CD4-positive, alpha-beta T cell treated with Interleukin-2 at 100 ng/mL for 4 hours (primary cell): Measurements from ENCODE around the gene PRSS22.
A peak's percentile ranks its signal among the peaks of the same experiment; 100 is the strongest.

ENCODE experiments used
- DNase-seq: peaks from one replicate; pipeline ENCODE4 v3.0.0-alpha.2; 2020; ENCODE audit warnings: low spot score

PRSS22 gene

DNA sequence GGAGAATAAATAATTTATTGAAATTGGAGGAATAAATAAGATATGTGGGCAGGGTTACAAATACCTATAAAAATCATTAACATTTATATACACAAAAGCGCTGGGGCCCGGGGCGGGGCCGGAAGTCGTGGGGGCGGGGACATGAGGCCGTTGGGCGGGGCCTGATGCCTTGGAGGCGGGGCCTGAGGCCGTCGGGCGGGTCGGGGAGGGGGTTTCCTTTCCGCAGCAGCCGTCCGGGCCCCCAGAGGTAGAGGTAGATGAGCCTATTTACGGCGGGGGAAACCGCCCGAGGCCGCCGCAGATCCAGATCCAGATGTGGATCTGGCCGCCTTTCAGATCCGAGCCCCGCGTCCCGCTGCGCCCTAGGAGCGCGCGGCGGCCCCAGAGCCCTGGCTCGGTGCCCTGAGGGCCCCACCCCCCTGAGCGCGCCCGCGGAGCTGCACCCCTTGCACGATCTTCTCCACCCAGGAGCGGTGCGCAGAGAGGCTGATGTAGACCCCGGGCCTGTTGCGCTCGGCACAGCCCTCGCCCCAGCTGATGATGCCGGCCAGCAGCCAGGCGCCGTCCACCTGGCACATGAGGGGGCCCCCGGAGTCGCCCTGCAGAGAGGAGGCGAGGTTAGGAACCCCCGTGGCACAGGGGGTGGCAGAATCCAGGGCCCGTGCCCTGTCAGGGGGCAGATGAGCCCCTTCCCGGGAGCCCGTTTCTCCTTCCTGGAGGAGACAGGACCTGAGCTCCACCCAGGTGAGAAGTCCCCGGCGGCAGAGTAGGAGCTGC is 5.1 kb downstream of the PRSS22 start:
- no peak for DNase-seq

DNA sequence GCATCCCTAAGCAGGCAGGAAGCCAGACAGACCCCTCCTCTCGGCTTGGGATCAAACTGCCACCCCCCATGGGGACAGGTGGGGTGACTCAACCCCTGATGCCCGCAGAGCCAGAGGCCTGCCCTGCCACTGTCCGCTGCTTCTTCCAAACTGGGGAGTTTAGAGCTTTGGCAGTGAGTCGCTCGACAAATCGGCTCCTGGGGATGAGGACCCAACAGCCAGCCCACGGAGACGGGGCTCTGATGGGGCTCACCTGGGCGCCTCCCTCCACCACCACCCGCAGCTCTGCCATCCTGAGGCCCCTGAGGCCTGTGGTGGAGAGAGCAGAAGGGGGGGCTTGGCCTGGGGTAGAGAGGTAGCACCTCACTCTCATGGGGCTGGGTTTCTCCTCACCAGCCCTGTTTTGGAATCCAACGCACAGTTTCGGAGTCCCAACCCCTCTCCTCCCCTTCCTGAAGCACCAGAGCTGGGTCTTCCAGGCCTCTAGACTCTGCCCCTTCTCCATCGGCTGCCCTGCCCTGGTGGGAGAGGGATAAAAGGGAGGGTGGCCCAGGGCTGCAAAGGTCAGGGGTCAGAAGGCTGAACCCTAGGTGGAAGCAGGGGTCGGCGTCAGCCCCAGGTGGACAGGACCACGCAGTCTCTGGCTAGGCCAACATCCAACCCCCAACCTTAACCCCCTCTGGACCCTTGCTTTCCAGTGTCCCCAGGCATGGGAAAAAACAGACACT is 5.8 kb downstream of the PRSS22 start:
- DNase-seq = no peak

DNA sequence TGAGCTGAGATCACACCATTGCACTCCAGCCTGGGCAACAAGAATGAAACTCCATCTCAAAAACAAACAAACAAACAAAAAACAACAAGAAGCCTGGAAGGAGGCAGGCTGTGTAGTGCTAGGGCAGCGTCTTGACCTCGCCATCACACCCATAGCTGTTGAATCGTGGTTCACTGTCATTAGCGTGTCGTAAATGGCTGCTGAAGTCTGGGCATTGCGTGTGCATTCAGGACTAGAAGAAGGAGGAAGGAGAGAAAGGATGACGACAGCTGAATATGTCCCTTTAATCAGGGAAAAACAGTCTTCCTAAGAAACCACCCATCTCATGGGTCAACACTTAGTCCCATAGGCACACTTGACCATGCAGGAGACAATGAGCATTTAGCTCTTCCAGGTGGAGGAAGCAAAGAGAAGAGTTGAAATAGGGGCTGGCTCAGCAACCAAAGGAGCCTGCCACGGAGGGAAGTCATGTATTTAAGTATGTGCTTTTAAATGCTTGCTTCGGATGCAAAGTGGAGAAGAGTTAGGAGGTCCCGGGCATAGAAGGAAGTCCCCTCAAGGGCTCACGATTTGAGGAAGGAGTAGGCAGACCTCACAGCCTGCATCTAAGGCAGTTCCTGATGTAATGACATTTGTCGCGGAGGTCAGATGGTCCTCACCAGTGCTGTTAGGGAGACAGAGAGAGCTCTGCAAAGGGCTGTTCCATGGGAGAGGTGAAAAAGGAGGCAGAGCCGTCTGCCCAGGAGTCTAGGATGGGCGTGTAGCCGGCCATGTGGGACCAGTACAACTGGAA is 8.8 kb downstream of the PRSS22 start:
- no peak for DNase-seq

DNA sequence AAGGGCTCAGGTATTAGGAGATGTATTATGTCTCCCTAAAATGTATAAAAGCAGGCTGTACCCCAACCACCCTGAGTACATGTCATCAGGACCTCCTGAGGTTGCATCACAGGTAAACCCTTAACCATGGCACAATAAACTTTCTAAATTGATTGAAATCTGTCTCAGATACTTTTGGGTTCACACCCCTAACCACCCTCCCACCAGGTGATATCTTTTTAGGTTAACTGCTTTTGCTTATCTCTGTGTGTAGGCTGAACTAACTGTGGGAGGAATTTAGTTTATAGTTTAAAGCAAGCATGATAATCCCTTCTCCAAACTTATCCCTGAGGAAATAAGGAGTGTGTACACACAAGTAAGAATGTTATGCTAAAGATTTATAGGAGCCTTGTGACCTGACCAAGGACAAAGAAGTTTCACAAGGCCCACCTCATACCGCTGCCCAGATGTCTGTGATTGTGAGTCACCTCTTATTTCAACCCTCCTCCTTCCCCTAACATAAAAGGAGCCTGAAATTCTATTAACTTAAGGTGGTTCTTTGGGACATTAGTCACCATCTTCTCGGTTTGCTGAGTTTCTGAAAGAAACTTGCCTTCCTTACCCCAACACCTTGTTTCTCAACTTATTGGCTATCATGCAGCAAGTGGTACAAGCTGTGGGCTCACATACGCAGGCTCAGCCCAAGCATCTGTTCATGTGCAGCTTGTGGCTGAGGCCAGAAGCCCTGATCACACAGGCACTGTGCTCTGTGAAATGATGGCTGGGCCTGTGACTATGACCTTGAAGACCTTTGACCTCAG is 11.3 kb downstream of the PRSS22 start:
- peak; percentile 23 for DNase-seq

DNA sequence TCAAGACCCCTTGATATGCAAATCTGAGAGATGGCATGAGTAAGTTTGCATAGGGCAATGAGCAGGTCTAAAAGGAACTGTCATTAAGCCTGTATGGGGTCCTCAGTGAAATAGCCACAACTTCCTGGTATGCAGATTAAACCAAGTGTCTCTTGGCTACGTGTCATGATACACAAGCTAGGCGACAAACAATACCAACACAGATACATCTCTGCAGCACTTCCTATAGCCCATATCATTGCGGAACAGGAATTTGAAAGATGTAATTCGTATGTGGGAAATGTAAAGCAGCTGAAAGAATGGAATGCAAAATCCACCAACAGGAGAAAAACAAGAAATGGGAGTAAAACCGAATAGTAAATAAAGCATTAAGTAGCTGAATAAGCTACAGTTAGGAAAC is 12.9 kb downstream of the PRSS22 start:
- no peak for DNase-seq

DNA sequence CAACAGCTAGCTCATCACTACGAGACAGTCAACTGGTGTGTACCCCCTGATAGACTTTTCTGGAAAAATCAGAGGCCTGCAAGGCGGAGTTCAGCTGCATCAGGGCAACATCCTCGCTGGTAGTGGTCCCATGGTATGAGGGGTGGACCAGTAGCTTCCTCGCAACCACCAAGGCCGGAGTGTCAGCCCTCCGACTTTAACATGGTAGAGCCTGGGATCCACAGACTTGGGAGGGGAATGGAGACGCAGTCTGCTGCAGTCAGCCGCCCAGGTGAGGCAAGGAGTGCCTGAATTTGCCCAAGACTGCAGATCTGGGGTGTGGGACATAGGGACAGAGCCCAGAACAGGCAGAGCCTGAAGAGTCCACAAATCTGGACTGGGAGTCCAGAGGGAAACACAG is 14.4 kb downstream of the PRSS22 start:
- no peak for DNase-seq

DNA sequence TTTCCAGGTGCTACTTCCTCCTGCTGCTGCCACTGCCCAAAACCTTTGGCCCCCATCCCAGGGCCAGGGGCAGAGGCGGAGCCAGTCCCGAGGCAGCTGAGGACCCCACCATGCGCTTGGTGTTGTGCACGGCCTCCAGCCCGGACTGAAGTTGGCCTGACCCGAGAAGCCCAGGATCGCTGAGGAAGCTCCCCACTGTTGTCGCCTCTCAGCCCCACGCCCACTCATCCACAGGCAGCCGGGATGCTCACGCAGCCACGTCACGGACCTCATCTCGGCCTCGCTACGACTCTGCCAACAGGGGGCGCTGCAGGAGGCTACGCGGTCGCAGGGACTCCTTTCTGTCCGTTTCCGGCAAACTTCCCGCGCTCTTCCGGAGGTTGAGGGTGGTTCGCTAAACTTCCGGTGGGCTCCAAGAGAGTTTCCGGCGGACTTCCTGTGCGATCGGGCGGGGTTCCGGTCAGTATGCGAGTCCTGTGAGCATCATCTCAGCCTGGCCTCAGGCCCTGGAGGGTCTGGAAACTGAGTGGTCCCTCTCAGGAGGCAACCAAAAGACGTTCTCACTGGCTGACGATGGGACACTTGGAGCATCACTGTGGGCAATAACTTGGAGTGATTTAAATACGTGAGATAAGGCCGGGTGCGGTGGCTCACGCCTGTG is 15.5 kb downstream of the PRSS22 start:
- peak; percentile 67 for DNase-seq

DNA sequence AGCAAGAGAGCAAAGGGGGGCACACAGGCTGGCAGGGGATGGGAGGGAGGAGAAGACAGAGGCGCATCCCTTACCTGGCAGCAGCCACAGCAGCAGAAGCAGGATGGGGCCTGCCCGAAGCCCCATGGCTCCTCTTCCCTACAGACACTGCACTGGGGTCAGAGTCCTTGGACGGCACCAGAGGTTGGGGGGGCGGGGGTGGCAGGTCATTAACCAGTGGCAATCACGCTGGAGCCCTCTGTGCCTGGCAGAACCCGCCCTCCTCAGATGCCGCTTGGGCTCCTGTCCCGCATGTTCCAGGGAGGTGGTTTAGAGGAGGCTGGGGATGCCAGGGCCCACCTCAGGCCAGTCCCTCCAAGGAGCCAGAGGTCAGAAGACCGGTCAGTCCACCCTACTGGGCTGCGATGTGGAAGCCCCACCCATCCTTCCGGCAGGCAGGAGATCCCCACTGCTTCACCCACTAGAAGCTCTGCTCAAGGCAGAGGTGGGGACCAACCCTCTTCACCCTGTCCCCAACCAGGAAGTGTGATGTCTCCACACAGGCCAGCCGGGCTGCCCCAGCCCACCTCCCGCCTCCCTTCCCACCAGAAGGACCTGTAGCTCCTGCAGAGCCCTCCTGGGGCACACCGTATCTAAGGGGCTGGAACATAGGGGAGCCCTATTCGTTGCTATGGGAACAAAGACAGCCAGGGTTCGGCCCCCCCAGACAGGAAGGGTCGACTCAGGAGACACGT is 16.2 kb downstream of the PRSS22 start:
- DNase-seq = no peak

DNA sequence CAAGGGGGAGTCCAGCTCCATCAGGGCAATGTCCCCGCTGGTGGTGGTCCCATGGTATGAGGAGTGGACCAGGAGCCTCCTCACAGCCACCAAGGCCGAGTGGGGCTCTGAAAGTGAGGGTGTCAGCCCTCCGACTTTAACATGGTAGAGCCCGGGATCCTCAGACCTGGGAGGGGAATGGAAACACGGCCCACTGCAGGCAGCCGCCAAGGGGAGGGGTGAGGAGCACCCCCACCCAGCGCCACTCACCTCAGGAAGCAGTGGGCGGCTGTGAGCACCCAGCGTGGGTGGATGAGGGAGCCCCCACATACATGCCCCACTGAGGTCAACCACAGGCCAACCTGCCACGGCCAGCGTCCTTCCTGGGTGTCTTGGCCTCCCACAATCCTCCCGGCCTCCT is 17.1 kb downstream of the PRSS22 start:
- no peak for DNase-seq

DNA sequence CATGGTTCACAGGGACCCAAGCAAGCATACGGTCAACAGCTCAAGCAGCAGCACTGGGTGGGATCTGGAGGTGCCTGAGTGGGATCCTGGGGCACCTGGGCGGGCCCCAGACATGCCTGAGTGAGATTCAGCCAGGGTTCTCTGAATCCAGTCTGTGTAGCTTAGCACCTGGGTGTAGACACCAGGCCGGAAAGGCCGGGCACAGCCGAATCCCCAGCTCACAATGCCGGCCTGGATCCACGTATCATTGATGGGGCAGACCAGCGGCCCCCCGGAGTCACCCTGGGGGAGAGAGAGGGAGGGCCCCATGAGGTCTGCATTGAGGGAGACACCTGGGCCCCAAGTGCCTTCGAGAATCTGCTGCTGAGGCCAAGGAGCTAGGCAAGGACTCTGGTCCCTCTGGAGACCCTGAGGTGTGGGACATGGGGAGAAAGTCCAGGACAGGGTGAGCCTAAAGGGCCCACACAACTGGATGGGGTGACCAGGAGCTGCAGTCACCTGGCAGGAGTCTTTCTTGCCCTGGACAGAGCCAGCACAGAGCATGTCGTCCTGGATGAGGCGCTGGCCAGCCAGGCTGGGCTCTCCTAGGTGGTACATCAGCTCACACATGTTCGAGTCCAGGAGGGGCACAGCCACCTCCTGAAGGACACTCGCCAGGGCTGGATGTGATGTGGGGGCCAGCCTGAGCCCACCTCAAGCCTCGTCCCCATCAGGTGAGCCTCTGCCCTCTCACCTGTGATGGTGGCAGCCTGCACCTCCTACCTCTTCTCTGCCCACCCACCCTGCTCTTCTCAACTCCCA is 18.1 kb downstream of the PRSS22 start:
- no peak for DNase-seq

DNA sequence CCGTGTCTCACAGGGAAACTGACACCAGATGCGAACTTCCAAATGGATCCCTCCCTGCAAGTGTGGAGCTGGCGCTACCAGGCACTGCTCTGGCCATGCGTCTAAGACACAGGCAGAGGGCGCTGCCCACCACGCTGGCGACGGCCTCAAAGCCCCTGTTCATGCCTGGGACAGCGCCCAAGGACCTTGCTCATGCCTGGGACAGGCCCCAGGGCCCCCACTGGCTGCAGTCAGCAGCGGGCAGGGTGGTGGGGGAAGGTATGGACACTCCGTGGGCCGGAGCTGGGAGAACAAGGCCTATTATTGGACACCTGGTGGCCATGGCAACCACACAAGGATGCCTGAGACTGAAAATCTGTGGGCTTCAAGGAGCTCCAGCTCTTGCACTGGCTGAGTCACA is 19.0 kb downstream of the PRSS22 start:
- DNase-seq = peak; percentile 54

DNA sequence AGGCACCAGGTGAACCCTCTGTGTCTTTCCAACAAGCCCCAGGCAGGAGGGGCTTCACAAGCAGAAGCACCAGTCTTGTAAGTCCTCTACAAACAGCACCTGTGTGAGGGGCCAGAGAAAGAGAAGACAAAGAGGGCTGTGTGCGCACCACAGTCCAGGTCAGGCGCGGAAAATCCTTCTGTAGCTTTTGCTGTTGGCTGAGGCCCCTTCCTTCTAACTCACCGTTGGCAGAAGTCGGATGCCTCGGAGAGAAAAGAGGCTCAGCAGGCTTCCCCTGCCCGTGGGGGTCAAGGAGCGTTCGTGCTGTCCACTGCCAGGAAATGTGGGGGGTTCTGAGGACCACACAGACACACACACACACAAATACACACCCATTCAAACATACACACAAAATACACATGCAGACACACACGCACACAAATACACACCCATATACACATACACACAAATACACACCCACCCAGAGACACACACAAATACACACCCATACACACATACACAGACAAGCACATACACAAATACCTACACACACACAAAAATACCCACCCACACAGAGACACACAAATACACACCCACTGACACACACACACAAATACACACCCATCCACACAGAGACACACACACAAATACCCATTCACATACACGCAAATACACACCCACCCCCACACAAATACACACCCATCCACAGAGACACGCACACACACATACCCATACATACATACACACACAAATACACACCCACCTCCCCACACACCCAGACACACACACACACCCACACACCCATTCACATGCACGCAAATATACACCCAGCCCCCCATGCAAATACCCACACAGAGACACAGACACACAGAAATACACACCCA is 21.1 kb downstream of the PRSS22 start:
- DNase-seq = no peak

DNA sequence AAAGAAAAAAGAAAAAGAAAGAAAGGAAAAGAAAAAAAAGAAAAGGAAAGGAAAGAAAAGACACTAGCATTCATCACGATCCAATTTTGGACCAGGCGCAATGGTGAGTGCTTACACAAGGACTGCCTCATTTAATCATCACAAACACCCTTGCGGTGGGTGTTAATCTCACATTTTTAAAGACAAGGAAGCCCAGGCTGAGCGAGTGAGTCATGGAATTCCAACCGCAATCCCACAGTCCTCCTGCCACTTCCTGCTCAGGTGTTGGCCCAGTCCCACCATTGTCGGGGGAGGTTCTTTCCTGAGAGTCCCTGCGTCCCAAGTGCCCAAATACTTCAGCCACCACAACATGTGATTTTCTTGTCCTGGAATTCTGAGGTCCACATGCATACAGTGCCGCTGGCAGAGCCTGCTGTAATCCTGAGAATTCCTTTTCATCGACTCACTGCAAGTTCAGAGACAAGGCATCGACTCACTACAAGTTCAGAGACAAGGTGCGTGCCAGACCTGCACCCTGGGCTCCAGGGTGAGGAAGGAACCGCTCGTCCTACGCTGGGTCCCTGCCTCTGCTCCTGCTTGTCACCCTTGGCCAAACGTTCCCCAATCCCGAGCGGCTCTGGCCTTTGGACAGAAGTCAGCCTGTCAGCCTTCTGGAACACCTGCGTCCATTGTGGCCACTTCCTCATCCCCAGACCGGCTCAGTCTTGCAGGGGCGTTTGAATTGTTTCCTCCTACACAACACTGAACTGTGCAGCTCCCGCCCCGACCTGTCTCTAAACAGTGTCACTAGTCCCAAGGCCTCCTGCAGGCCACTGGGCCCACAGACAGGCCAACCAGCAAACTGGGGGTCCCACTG is 22.1 kb downstream of the PRSS22 start:
- no peak for DNase-seq

DNA sequence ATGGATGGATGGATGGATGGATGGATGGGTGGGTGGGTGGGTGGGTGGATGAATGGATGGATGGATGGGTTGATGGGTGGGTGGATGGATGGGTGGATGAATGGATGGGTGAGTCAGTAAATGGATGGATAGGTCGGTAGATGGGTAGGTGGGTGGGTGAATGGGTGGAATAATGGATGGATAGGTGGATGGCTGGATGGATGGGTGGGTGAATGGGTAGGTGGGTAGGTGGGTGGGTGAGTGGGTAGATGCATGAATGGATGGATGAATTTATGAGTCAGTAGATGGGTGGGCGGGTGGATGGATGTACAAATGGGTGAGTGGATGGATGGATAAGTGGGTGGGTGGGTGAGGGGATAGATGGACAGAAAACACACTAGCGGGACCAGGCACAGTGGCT is 23.0 kb downstream of the PRSS22 start:
- no peak for DNase-seq

DNA sequence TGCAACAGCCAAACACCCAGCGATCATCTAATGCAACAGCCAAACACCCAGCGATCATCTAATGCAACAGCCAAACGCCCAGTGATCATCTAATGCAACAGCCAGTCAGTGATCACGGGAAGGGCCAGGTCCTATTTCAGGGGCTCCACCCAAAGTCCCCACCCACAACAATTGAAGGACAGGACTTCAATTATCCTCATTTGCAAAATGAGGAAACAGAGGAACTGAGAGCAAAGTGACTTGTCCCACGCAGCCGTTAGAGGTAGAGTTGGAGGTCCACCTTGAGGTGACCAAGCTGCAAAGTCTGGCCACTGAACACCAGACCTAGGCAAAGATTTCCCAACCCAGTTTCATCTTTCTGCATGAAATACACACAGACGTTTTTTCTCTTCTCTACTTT is 24.2 kb downstream of the PRSS22 start:
- DNase-seq = no peak

DNA sequence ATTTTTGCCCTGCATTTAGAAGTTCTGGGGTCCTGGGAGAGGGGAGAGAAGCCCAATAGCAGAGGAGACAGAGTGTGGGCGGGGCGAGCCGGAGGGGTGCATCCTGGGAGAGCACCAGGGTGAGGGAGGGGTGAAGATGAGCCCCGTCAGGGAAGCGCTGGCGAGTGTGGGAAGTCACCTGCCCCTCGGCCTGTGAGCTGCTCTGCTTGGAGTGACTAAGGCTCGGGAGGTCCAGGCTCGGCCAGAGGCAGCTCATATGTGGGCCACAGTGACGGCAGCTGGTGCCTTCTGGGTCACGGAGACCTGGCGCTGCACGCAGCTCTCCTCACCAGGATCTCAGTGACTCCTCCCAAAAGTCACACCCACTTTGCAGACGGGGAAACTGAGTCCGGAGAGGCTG is 26.8 kb downstream of the PRSS22 start:
- DNase-seq = no peak

DNA sequence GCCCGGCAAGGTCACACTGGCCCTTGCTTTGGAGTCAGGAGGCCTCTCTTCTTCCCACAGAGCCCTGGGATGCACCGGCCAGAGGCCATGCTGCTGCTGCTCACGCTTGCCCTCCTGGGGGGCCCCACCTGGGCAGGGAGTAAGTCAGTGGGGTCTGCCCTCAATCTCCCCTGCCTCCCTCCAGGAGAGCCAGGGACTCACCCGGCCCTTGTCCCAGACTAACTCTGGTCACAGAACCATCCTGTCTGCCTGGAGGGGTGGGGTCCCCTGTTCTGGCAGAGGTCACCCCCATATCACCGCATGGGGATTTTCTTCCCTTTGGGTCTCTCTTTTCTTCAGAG is 27.6 kb downstream of the PRSS22 start:
- DNase-seq = no peak
